IMR-90 (cell line): Measurements from ENCODE around the gene FUT2.

ENCODE experiments used
- BHLHE40 ChIP-seq: fragments of 150-350 bp; IDR thresholded peaks from 2 replicates; pipeline ENCODE4 v1.6.1; 2016; ENCODE audit warnings: mild to moderate bottlenecking, low read depth, low read length
- RAD21 ChIP-seq: IDR thresholded peaks from 2 replicates; pipeline ENCODE4 v1.6.1; 2012; ENCODE audit warnings: low read length, improper control_type of control experiment
- RCOR1 ChIP-seq: IDR thresholded peaks from 2 replicates; pipeline ENCODE4 v1.6.1; 2012; ENCODE audit warnings: mild to moderate bottlenecking, low read length, improper control_type of control experiment; ENCODE audit not compliant: insufficient replicate concordance

GRCh38 chr19:48646001-48646721 is 49.6 kb upstream of the FUT2 start, which contains the start of gene CA11:
- TF ChIP-seq RAD21: peak; percentile 87
- no peak for TF ChIP-seq BHLHE40
- TF ChIP-seq RCOR1: no peak
